GM12801 (cell line): Measurements from ENCODE around the gene CGN.

Source experiments
- CTCF ChIP-seq: IDR thresholded peaks from one replicate; pipeline ENCODE4 v1.5.1; 2011; ENCODE audit warnings: control low read depth; ENCODE audit not compliant: insufficient read length; ENCODE audit errors: extremely low read depth

The CGN gene

GRCh38 chr1:151536499-151536898 lies 25.3 kb downstream of the CGN start:
- no peak for TF ChIP-seq CTCF

- TF ChIP-seq CTCF = no peak
Measured at GRCh38 chr1:151537112-151537511, 25.9 kb downstream of the CGN start.

GRCh38 chr1:151539321-151540020 lies 28.3 kb downstream of the CGN start:
- no peak for TF ChIP-seq CTCF

GRCh38 chr1:151540021-151540981 lies 29.1 kb downstream of the CGN start, which contains the start of gene TUFT1:
TUFT1 (plus strand) TSS chr1:151540309; CDS start chr1:151540367, 58 bp downstream.
- no peak for TF ChIP-seq CTCF

GRCh38 chr1:151540982-151541377 lies 29.8 kb downstream of the CGN start:
- no peak for TF ChIP-seq CTCF

GRCh38 chr1:151541752-151542151 lies 30.6 kb downstream of the CGN start:
- TF ChIP-seq CTCF = no peak

- no peak for TF ChIP-seq CTCF
Measured at GRCh38 chr1:151542710-151543129, 31.5 kb downstream of the CGN start.
